ENCODE results near the gene GRM7.

Gene GRM7

DNA sequence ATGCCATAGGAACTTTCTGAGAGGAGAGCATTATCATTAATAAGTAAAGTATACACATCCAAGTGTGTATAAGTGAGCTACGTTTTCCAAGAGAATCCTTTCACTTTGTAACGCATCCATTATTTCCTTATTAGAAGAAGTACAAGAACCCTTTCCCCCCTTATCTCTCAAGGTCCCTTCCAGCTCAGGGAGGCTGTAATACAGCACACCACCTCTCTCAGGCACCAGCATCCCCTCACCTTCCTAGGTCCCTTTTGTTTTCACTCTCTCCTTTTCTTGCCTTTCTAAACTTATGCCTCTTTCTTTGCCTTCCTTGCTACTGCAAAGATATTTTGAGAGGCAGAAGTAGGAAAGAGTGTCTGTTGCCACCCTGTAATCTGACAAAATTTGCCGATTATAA, 446.0 kb downstream of the GRM7 start:
- in situ Hi-C loops (cut with MboI; ENCODE audit: low sequenced_read_pairs, unreplicated experiment), result no loop called here
- no peak for DNase-seq (ENCODE audit: low spot score)

DNA sequence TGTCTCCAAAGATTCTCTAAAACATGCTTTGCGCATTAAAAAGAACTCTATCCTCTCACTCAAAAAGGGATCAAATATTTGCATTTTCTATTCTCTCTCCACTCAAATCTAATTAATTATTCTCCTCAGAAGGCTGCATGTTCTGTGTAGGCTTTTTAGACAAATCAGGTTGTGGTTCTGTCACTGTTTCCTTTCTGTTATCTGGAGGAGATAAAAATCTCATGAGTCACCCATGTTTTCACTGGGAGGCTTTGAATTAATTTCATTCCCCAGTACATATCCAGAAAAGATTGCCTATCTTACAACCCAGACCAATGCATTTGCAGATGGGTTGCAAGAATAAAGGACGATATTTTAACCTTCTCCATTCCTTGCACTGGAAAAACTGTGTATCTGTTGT, 446.5 kb downstream of the GRM7 start:
- DNase-seq (ENCODE audit: low spot score), result no peak
- TF ChIP-seq, protein P1, sequence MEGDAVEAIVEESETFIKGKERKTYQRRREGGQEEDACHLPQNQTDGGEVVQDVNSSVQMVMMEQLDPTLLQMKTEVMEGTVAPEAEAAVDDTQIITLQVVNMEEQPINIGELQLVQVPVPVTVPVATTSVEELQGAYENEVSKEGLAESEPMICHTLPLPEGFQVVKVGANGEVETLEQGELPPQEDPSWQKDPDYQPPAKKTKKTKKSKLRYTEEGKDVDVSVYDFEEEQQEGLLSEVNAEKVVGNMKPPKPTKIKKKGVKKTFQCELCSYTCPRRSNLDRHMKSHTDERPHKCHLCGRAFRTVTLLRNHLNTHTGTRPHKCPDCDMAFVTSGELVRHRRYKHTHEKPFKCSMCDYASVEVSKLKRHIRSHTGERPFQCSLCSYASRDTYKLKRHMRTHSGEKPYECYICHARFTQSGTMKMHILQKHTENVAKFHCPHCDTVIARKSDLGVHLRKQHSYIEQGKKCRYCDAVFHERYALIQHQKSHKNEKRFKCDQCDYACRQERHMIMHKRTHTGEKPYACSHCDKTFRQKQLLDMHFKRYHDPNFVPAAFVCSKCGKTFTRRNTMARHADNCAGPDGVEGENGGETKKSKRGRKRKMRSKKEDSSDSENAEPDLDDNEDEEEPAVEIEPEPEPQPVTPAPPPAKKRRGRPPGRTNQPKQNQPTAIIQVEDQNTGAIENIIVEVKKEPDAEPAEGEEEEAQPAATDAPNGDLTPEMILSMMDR (IDR thresholded peaks at IDR 0.05; ENCODE audit: borderline replicate concordance, control extremely low read depth, extremely low read depth, insufficient read depth, missing control alignments), result no peak
- in situ Hi-C loops (cut with MboI; ENCODE audit: low sequenced_read_pairs, unreplicated experiment), result no loop called here

More for the DNA sequence above, 446.0 kb downstream of the GRM7 start:
- TF ChIP-seq, protein P1 (IDR thresholded peaks at IDR 0.05; ENCODE audit: borderline replicate concordance, control extremely low read depth, extremely low read depth, insufficient read depth, missing control alignments), result no peak

DNA sequence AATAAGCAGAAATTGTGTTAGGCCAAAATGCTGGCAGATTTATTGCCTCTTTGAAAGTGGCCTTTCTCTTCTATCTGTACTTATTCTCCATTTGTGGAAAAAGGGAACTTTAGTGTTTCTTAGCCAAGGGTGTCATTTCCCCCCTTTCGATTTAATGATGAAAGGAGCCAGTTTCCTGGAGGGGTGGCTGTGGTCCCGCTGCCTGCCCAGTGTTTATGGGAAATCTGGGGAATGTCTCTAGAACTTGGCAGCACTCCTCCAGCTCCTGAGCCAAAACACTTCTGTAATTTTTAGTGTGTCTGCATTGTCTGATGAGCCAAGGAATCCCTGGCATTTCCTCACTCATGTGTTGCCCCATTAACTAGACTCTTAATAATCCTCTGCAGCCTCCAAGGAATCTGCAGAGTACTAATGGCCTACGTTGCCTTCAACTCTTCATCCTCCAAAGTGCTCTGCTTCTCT, 448.8 kb downstream of the GRM7 start:
- TF ChIP-seq, protein P1 (IDR thresholded peaks at IDR 0.05; ENCODE audit: borderline replicate concordance, control extremely low read depth, extremely low read depth, insufficient read depth, missing control alignments), result no peak
- DNase-seq (ENCODE audit: low spot score), result no peak
- in situ Hi-C loops (cut with MboI; ENCODE audit: low sequenced_read_pairs, unreplicated experiment), result no loop called here

DNA sequence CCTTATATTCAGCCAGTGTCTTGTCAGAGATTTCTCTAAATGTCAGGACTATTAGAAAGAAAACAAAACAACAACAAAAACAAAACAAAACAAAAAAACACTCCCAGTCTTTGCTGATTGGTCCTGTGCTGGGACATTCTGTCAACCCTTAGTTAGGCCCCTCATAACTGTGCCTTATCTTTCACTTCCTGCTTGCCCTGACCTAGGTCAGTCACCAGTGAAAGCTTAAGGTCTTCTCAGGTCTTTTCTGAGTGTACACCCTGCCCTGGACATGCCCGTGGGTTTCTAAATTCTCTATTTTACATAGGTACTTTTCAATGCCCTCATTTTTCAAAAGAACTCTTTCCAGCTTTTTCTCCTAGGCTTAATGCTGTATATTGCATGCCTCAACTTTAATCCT, 454.1 kb downstream of the GRM7 start:
- in situ Hi-C loops (cut with MboI; ENCODE audit: low sequenced_read_pairs, unreplicated experiment), result no loop called here
- TF ChIP-seq, protein P1 (IDR thresholded peaks at IDR 0.05; ENCODE audit: borderline replicate concordance, control extremely low read depth, extremely low read depth, insufficient read depth, missing control alignments), result no peak
- DNase-seq (ENCODE audit: low spot score), result no peak

DNA sequence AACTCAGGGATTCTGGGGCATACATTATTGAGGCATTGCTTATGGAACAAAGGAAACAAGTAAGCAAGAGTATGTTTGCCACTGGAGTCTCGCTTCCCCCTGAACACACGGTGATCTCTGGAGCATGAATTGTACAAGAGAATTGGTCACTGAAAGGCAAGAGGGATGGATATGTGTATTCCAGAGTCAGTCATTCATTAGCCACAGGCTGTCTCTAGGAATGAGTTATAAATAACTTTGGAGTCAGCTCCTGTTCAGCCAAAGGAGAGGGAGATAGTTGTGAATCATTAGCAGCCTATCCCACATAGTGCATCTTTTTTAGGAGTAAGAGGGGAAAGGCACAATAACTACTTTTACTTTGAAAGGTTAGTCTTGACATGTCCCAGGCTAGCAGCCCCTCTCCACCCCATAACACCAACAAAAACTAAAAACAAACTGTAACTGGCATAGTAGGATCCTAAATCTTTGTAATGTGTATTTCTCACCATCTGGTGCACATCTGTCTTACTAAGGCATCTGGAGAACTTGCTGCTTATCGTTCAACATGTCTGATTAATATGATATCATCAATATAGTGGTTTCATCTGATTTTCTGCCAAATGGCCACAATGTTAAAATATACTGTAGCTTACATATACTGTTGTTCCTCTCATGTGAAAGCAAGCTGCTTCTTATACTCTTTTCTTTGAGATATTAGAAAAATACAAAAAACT, 462.2 kb downstream of the GRM7 start:
- in situ Hi-C loops (cut with MboI; ENCODE audit: low sequenced_read_pairs, unreplicated experiment), result no loop called here
- TF ChIP-seq, protein P1 (IDR thresholded peaks at IDR 0.05; ENCODE audit: borderline replicate concordance, control extremely low read depth, extremely low read depth, insufficient read depth, missing control alignments), result no peak
- no peak for DNase-seq (ENCODE audit: low spot score)

DNA sequence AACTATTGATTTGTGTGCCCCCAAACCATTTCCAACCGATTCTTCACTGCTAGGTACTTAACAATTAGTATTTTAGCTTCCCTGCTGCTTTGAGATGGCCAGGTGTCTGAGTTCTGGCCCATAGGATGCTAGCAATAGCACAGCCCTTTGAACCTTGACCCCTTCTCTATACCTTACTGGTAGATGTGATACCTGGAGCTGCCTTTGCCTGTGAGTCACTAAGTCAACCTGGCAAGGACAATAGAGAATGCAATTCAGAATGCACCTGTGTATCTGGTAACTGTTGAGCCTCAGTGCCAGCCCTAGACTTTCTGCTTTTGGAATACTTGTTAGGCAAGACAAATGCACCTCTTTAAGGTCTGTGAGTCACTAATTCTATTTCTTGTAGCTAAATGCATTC, 467.4 kb downstream of the GRM7 start:
- DNase-seq (ENCODE audit: low spot score), result no peak
- TF ChIP-seq, protein P1 (IDR thresholded peaks at IDR 0.05; ENCODE audit: borderline replicate concordance, control extremely low read depth, extremely low read depth, insufficient read depth, missing control alignments), result no peak
- in situ Hi-C loops (cut with MboI; ENCODE audit: low sequenced_read_pairs, unreplicated experiment), result no loop called here
